WI38 (cell line): ENCODE results near the gene TNFRSF8.

Experiments used
- H3K4me3 ChIP-seq: 2 replicates; pipeline ENCODE4 v1.5.1; 2011; ENCODE audit warnings: low read depth, mild to moderate bottlenecking, control low read depth, low read length
- TF ChIP-seq, protein P1 (sequence below): IDR thresholded peaks from 2 replicates; pipeline ENCODE4 v1.5.1; 2012; ENCODE audit warnings: low read depth, mild to moderate bottlenecking, control low read depth, low read length

The TNFRSF8 gene

DNA sequence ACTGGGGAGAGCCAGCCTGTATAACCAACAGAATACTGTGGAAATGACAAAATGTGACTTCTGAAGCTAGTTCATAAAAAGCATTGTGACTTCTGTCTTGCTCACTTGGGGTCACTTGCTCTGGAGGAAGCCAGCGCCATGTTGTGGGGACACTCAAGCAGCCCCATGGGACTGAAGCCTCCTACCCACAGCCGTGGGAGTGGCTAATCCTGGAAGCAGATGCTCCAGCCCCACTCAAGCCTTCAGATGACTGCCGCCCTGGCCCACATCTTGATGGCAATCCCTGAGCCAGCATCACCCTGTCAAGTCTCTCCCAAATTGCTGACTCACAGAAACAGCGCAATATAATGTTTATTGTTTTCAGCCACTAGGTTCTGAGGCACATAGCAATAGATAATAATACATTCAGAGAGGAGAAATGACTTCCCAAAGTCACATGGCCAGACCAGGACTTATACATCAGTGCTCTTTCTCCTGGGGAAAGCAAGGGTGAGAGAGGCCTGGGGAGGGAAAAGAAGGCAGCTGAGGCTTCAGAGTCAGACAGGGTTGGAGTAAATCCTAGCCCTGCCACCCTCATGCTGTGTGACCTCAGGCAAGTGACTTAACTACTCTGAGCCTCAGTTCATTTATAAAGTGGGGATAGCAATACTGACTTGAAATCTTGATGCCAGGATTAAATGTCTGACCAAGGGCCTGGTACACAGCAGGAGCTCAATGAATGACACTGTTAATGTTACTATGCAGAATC, 5.0 kb upstream of the TNFRSF8 start:
- H3K4me3 ChIP-seq: no peak overlapping the region
- TF ChIP-seq, protein P1, sequence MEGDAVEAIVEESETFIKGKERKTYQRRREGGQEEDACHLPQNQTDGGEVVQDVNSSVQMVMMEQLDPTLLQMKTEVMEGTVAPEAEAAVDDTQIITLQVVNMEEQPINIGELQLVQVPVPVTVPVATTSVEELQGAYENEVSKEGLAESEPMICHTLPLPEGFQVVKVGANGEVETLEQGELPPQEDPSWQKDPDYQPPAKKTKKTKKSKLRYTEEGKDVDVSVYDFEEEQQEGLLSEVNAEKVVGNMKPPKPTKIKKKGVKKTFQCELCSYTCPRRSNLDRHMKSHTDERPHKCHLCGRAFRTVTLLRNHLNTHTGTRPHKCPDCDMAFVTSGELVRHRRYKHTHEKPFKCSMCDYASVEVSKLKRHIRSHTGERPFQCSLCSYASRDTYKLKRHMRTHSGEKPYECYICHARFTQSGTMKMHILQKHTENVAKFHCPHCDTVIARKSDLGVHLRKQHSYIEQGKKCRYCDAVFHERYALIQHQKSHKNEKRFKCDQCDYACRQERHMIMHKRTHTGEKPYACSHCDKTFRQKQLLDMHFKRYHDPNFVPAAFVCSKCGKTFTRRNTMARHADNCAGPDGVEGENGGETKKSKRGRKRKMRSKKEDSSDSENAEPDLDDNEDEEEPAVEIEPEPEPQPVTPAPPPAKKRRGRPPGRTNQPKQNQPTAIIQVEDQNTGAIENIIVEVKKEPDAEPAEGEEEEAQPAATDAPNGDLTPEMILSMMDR: no peak

DNA sequence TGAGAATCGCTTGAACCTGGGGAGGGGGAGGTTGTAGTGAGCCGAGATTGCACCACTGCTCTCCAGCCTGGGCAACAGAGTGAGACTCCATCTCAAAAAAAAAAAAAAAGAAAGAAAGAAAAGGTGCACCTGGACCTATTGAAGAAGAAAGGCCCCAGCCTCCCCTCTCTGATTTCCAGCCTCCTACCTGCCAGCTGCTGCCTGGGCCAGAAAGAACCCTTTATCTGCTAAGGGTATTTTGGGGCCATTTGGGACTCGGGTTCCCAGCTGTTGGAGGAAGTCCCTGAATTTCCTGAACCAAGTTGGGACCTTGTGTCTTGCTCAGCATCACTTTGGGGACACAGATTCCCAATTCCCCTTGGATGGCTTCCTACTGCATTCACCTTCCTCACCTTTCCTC, 3.9 kb upstream of the TNFRSF8 start:
- TF ChIP-seq, protein P1: no peak
- H3K4me3 ChIP-seq: no peak overlapping the region

DNA sequence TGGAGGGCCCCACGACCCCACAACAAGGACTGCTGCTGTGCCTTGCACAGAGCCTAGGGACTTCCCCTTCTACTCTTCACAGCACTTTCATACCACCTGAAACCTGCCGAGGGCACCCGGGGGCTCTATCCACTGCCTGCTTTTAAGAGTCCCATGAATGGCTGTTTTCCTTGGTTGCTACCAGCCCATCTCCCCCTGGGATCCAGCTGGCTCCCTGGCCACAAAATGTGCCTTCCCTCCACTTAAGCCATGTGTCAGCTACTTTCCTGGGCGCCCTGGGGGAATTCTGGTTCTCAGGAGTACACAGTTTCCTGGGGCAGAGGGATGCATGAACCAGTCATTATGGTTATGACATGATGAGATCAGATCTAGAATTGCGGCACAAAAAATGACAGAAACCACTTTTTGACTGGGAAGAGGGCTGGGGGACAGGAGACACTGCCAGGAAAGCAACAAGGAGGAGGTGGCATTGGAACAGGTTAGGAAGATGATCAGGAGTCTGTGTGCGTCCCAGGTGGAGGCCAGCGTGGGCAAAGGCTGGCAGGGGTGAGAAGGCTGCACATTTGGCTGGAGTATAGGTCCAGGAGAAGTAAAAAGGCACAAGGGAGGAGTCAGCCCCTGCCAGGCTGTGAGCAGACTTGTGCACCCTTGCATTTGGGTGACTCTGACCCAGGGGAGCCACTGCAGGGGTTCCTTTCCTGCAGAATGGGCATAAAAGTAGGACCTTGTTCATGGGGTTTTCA, 3.2 kb upstream of the TNFRSF8 start:
- H3K4me3 ChIP-seq: no peak overlapping the region
- TF ChIP-seq, protein P1: no peak

DNA sequence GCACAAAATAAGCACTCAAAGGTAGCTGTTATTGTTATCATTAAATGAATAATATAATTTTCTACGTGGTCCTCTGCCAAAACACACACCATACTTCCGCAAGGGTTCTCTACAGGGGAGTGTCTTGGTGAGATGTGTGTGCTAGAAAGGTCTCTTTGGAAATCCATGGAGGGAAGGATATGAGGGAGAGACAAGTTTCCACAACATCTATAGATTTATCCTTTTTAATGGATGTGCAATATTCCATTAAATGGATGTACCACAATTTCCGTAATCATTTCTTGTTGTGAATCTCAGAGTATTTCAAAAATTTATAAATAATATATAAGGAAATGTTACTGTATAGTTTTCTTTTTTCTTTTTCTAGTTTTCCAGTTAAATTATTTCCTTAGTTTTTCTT, 2.6 kb upstream of the TNFRSF8 start:
- TF ChIP-seq, protein P1: no peak
- no peak overlapping the region for H3K4me3 ChIP-seq

DNA sequence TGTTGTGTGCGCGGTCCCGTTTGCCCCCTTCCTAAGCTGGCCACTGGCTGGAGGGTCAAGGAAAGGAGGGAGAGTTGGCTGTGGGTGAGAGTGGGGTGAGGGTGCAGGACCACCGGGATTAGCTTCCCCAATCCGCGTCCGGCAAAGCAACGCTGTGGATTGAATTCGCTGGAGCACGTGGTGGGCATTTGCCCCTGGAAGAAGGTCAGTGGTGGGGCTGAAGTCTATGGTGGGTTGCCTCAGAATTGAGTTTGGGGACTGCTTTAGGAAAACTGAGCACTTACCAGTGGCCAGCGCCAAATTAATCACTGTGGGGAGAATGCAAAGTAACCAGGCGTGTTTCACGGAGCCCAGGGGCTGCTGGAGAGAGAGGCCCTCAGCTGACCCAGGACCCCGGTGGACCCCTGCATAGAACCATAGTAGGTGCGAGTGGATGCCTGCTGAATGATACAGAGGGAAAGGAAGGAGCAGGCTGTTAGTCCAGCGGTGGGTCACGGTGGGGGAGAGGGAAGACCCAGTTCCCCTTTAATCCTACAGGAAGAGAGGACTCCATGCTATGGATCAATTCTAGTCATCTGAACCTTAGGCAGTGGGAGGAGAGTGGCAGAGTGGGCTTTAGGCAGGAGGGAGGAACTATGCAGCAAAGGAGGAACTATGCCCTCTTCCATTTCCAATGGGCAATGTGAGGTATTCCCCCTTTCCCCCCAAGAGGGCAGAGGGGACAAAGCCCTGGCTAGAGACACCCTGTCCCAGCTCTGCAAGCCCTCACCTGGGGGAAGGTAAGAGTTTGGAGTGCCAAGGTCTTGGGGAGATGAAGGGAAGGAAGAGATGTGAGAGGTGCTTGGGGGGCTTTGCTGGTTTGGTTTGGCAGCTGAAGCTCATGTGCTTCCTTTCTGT, 1.2 kb downstream of the TNFRSF8 start:
- TF ChIP-seq, protein P1: no peak
- no peak overlapping the region for H3K4me3 ChIP-seq

DNA sequence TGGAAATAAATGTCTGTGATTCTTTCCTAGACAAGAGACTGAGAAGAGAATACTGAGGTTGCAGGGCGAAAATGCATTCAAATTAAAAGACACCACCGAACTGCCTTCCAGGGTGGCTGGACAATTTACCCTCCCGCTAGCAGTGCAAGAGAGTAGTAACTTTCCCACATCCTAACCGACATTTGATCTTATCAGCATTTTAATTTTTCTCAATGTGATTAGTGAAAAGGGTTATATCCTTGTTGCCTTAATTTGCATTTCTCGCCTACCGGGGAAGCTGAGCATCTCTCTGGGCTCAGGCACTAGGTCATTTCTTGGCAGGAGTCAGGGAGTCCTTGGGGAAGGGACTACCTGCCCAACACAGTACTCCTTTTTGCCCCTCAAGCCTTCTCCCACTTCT, 2.8 kb downstream of the TNFRSF8 start:
- TF ChIP-seq, protein P1: no peak
- no peak overlapping the region for H3K4me3 ChIP-seq
